Stomach (tissue), 4 donors: ENCODE results near the gene IGDCC3.

ENCODE experiments used
- CTCF ChIP-seq, 7 experiments: fragments of 450-650 bp in 4 of 7; fragments of 200-600 bp in 3 of 7; sonication (generic) in 3 of 7; IDR thresholded peaks; one replicate each; pipeline ENCODE4 v1.5.1; 2016 to 2019; ENCODE audit warnings: antibody characterized with exemption in 7 of 7, control low read depth in 2 of 7, mild to moderate bottlenecking in 1 of 7
- POLR2AphosphoS5 ChIP-seq, 3 donors: sonication (generic); formaldehyde crosslinking; IDR thresholded peaks; one replicate each; pipeline ENCODE4 v1.6.1; 2016; ENCODE audit warnings: antibody characterized with exemption in 3 of 3

- TF ChIP-seq CTCF (IDR thresholded peaks at IDR 0.05) (peak in 5 of 7 experiments; percentile 64 to 88 (median 76)), POLR2AphosphoS5 (IDR thresholded peaks at IDR 0.05) (peak; percentile 84 to 100 (median 99))
These were observed 73.2 kb downstream of the IGDCC3 start, which contains the start of gene RNU5B-1 for GRCh38 chr15:65304381-65305149.
